HEK293T (cell line): ENCODE measurements around the gene MAP4K4.

Experiments
- CTCF ChIA-PET: fragments of 350-600 bp; formaldehyde crosslinking; extraction: SDS; loops from one replicate; lab custom pipeline; 2021; ENCODE audit warnings: antibody characterized with exemption, inconsistent platforms; lab: Yijun Ruan, JAX
- POLR2A ChIA-PET: fragments of 350-600 bp; formaldehyde crosslinking; extraction: SDS; loops from one replicate; lab custom pipeline; 2020; ENCODE audit warnings: antibody characterized with exemption, inconsistent platforms; lab: Yijun Ruan, JAX
- DNase-seq: peaks from one replicate; pipeline ENCODE4 v3.0.0; 2012; ENCODE audit warnings: mixed read lengths; ENCODE audit errors: extremely low spot score
- ARNT ChIP-seq: fragments of 450-650 bp; IDR thresholded peaks from 2 replicates; pipeline ENCODE4 v1.6.1; 2017; ENCODE audit warnings: mild to moderate bottlenecking
- BHLHE40 ChIP-seq: fragments of 450-650 bp; IDR thresholded peaks from 2 replicates; pipeline ENCODE4 v1.6.1; 2016; ENCODE audit warnings: mild to moderate bottlenecking, moderate library complexity, borderline replicate concordance
- CTBP1 ChIP-seq: fragments of 450-650 bp; IDR thresholded peaks from 2 replicates; pipeline ENCODE4 v1.6.1; 2016; ENCODE audit warnings: borderline replicate concordance
- ELF4 ChIP-seq: fragments of 450-650 bp; IDR thresholded peaks from 2 replicates; pipeline ENCODE4 v1.6.1; 2017; ENCODE audit warnings: antibody characterized with exemption
- FOXA1 ChIP-seq: fragments of 450-650 bp; IDR thresholded peaks from 2 replicates; pipeline ENCODE4 v1.6.1; 2016; ENCODE audit warnings: mild to moderate bottlenecking
- FOXK2 ChIP-seq: fragments of 450-650 bp; IDR thresholded peaks from 2 replicates; pipeline ENCODE4 v1.6.1; 2016; ENCODE audit warnings: mild to moderate bottlenecking
- FOXM1 ChIP-seq: fragments of 450-650 bp; IDR thresholded peaks from 2 replicates; pipeline ENCODE4 v1.6.1; 2017; ENCODE audit warnings: mild to moderate bottlenecking, borderline replicate concordance
- HDGF ChIP-seq: fragments of 450-650 bp; IDR thresholded peaks from 2 replicates; pipeline ENCODE4 v1.6.1; 2017; ENCODE audit warnings: antibody characterized with exemption, borderline replicate concordance
- L3MBTL2 ChIP-seq: fragments of 450-650 bp; conservative IDR thresholded peaks from 2 replicates; pipeline ENCODE4 v1.6.1; 2016; ENCODE audit warnings: mild to moderate bottlenecking
- LEF1 ChIP-seq: fragments of 450-650 bp; IDR thresholded peaks from 2 replicates; pipeline ENCODE4 v1.6.1; 2017; ENCODE audit warnings: mild to moderate bottlenecking, borderline replicate concordance
- NFRKB ChIP-seq: fragments of 450-650 bp; IDR thresholded peaks from 2 replicates; pipeline ENCODE4 v1.6.1; 2016; ENCODE audit warnings: mild to moderate bottlenecking, moderate library complexity
- SP1 ChIP-seq: fragments of 450-650 bp; IDR thresholded peaks from 2 replicates; pipeline ENCODE4 v1.6.1; 2017
- SUZ12 ChIP-seq: fragments of 450-650 bp; IDR thresholded peaks from 2 replicates; pipeline ENCODE4 v1.6.1; 2016; ENCODE audit warnings: mild to moderate bottlenecking
- TARDBP ChIP-seq: fragments of 450-650 bp; IDR thresholded peaks from 2 replicates; pipeline ENCODE4 v1.6.1; 2016
- ZNF384 ChIP-seq: fragments of 450-650 bp; IDR thresholded peaks from 2 replicates; pipeline ENCODE4 v1.6.1; 2016
- TF ChIP-seq, protein P1 (sequence below): fragments of 450-650 bp; IDR thresholded peaks from 2 replicates; pipeline ENCODE4 v1.6.1; 2016

Gene MAP4K4

DNA sequence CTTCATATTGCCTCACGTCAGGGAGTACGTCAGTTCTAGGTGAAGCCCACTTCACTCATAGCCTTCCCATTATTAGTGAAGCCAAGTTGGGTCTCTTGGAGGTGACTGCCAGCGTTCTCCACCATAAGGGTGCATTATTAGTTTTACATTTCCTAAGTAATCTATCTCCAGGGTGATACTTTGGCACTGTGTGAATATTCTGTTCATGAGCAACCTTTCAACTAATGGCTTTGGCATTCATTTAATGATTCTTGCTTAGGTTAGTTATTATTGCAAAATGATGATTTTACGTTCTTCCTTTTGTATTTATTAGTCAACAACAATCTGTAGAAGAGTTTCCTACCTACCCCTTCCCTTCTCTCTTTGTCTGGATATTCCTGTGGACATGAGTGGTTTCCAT, 97.5 kb downstream of the MAP4K4 start:
- DNase-seq: no peak
- POLR2A ChIA-PET: no interaction called here
- CTCF ChIA-PET: interaction anchor here (1.0 kb wide), 1 partner anchor 37 kb away, joined by 3 read pairs; no protein-coding TSS in a partner anchor
- TF ChIP-seq ELF4 (no peak), ZNF384 (no peak), HDGF (no peak), ARNT (no peak), FOXA1 (no peak), BHLHE40 (no peak), LEF1 (no peak), CTBP1 (no peak), FOXM1 (no peak), FOXK2 (no peak), SUZ12 (no peak), TARDBP (no peak)
- TF ChIP-seq, protein P1, sequence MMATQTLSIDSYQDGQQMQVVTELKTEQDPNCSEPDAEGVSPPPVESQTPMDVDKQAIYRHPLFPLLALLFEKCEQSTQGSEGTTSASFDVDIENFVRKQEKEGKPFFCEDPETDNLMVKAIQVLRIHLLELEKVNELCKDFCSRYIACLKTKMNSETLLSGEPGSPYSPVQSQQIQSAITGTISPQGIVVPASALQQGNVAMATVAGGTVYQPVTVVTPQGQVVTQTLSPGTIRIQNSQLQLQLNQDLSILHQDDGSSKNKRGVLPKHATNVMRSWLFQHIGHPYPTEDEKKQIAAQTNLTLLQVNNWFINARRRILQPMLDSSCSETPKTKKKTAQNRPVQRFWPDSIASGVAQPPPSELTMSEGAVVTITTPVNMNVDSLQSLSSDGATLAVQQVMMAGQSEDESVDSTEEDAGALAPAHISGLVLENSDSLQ: no peak

DNA sequence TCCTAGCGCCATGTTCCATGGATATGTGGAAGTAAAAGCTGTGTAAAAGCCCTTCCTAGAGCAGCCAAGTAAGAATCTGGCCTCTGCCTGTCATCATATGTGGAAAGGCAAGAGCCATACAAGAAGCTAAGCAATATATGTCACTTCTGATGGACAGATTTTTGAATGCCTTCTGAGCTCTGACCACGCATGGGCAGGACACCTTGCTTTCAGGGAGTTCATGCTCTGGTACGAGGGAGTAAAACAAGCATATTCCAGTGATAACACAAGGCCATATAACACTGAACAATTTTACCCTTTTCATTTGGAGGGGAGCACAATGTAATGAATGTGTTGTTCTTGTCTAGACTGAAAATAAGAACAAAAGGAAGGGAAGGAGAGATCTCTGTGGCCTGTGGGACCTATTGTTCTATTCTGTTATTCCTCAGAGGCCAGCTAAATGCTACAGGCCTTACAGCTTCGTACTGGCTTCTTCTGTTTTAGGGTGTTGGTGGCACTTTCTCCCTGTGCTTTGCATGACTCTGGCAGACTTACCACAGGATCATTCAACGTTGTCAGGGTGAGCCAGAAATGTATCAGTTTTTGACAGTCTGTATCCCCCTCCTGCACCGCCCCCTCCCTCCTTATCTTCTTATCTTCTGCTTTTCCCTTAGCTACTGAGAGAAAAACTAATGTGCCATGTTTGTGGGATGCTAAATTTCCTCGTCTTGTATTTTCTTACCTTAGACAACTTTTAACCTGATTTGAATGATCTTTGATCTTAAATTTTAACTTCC, 99.5 kb downstream of the MAP4K4 start:
- TF ChIP-seq L3MBTL2: no peak
- TF ChIP-seq HDGF: no peak
- TF ChIP-seq LEF1: no peak
- no peak for TF ChIP-seq FOXM1
- TF ChIP-seq TARDBP: no peak
- TF ChIP-seq BHLHE40: no peak
- TF ChIP-seq ELF4: no peak
- TF ChIP-seq SUZ12: no peak
- ChIA-PET CTCF (interaction anchor here (0.5 to 1.1 kb wide), 2 partner anchors 20 to 35 kb away, joined by 3 read pairs; no protein-coding TSS in a partner anchor), POLR2A (no interaction called here)
- no peak for DNase-seq

DNA sequence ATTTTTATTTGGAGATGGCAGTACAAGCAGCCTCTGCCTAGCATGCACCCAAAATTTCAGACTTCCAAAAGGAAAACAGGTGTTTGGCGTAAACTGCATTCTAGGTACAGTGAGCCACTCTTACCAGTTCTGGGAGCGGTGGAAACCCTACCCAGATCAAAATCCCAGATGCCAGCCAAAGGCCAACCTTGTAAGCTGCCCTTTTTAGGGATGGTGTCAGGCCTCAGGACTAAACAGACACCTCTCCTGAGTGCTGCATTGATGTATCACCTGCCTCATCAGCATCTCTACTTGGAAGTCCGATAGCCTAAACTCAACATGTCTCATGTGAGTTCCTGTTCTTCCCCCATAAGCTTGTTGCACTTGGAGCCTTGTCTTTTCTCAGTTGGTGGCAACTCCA, 104.0 kb downstream of the MAP4K4 start:
- DNase-seq: no peak
- TF ChIP-seq CTBP1: no peak
- no peak for TF ChIP-seq SP1
- no peak for TF ChIP-seq NFRKB
- no peak for TF ChIP-seq SUZ12
- POLR2A ChIA-PET: no interaction called here
- CTCF ChIA-PET: no interaction called here

DNA sequence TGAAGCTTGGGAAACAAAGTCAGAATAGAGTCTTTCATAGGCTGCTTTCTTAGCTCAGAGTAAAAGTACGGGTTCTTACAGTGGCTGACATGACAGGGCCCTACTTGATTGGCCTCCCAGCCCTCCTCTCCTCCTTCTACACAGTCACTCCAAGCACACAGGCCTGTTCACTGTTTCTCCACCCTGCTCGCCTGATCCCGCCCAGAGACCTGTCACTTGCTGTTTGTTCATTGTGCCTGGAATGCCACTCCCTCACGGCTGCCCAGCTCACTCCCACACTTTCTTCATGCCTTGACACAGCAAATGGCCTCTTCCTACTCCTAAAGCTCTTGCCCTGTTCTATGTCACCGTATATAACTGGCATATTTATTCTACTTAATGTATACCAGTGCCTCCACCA, 104.8 kb downstream of the MAP4K4 start:
- CTCF ChIA-PET: no interaction called here
- POLR2A ChIA-PET: no interaction called here
- DNase-seq: no peak
- TF ChIP-seq SP1 (no peak), ZNF384 (no peak), SUZ12 (no peak), HDGF (no peak), BHLHE40 (no peak), L3MBTL2 (no peak), LEF1 (no peak), ARNT (no peak), NFRKB (no peak), TARDBP (no peak)

DNA sequence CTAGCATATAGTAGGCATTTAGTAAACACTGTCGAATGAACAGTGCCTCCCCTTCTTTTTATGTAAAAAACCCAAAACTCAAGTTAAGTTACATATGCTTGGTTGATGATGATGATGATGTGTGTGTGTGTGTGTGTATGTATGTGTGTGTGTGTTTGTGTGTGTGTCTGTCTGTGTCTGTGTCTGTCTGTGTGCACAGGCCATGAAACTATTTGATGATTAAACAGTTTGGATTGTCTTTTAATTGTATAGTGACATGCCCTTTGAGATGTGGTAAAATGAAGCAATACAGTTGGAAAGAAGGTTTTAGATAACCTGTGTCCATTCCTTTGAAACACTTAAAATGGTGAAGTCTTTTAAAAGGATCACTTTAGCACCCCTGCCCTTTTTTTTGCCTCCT, 105.6 kb downstream of the MAP4K4 start:
- CTCF ChIA-PET: no interaction called here
- TF ChIP-seq BHLHE40 (no peak), L3MBTL2 (no peak), SP1 (no peak), TARDBP (no peak), FOXK2 (no peak), HDGF (no peak), FOXM1 (no peak), LEF1 (no peak), FOXA1 (no peak), ZNF384 (no peak), NFRKB (no peak), CTBP1 (no peak), SUZ12 (no peak), ARNT (no peak), ELF4 (no peak)
- TF ChIP-seq, protein P1: no peak

DNA sequence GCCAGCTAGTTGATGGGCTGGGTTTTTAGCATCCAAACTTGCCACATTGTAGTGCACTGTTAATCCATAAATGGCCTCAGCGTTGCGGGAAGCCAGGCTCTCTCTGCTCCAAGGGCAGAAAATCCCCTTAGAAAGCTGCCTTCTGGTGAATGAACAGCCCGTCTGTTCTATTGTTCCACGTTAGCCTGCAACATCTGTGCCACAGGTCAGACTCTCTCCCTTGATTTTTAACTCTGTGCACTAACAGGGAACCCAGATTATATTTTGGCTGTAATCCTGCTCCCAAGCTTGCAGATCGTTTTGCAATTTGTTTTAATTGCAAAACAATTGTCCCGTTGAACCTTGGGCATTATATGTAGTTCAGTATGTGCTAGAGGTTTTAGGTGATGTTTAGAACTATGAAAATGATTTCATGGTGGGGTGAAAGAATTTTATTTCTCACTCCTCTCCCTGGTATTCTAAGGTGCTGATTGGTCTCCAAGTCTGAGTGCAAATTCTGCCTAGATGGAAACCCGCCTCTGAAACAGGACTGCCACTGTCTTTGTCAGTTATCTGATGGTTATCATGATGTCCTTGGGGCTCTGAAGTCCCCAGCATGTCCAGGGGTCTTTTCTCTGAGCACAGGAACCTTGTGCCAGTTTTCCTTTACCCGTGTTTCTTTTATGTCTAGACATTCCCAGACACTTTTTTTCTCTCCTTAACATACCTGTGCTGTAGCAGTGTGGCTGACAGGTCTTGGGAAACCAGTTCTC, 106.6 kb downstream of the MAP4K4 start:
- DNase-seq: no peak
- TF ChIP-seq LEF1 (no peak), CTBP1 (no peak), SP1 (no peak), L3MBTL2 (no peak), HDGF (no peak), NFRKB (no peak), SUZ12 (no peak), BHLHE40 (no peak), ZNF384 (no peak), ELF4 (no peak), FOXM1 (no peak), ARNT (no peak)
- ChIA-PET POLR2A (no interaction called here), CTCF (no interaction called here)

More for the DNA sequence above, 105.6 kb downstream of the MAP4K4 start:
- POLR2A ChIA-PET: no interaction called here
- DNase-seq: no peak
